Endothelial cell of umbilical vein (primary cell): ENCODE results near the gene ZBTB21.

Experiments used
- CTCF ChIP-seq, 2 donors: IDR thresholded peaks; 1 replicate in 1 of 2; 2 replicates in 1 of 2; pipeline ENCODE4 v1.5.1; 2011; ENCODE audit warnings: low read length in 2 of 2, mild to moderate bottlenecking in 2 of 2, moderate library complexity in 2 of 2, control low read depth in 1 of 2, inconsistent platforms in 1 of 2, low read depth in 1 of 2; ENCODE audit not compliant: insufficient read depth in 1 of 2; ENCODE audit errors: extremely low read depth in 1 of 2
- EZH2 ChIP-seq: IDR thresholded peaks from 2 replicates; pipeline ENCODE4 v1.6.1; 2012; ENCODE audit warnings: borderline replicate concordance, low read depth, mild to moderate bottlenecking, moderate library complexity, low read length, inconsistent platforms; ENCODE audit not compliant: severe bottlenecking
- FOS ChIP-seq: IDR thresholded peaks from 2 replicates; pipeline ENCODE4 v1.6.1; 2011; ENCODE audit warnings: mild to moderate bottlenecking, low read length, moderate library complexity, borderline replicate concordance; ENCODE audit not compliant: insufficient read depth
- MYC ChIP-seq: IDR thresholded peaks from one replicate; pipeline ENCODE4 v1.6.1; 2011; ENCODE audit warnings: mild to moderate bottlenecking, low read depth, low read length
- POLR2A ChIP-seq: IDR thresholded peaks from 2 replicates; pipeline ENCODE4 v1.6.1; 2012; ENCODE audit warnings: low read depth, mild to moderate bottlenecking, control low read depth, low read length
- POLR2AphosphoS5 ChIP-seq: IDR thresholded peaks from 2 replicates; pipeline ENCODE4 v1.6.1; 2012; ENCODE audit warnings: low read depth, mild to moderate bottlenecking, control low read depth, low read length, moderate library complexity; ENCODE audit not compliant: insufficient read depth

GRCh38 chr21:41972511-41973205, 37.5 kb downstream of the ZBTB21 start:
- TF ChIP-seq CTCF (IDR thresholded peaks at IDR 0.05; ENCODE audit: extremely low read depth in 1 of 2, insufficient read depth in 1 of 2, low read depth in 1 of 2, low read length in 2 of 2) (no peak), POLR2A (no peak), POLR2AphosphoS5 (no peak), EZH2 (no peak), FOS (no peak), MYC (no peak)
